IMR-90 (cell line): ENCODE data around the gene WLS. TPM values are rescaled to one million over a fixed set of nuclear protein-coding genes. Genes with fewer than 3 reads are reported as not detected.
A peak's percentile ranks its signal among the peaks of the same experiment; 100 is the strongest.

Experiments
- ATAC-seq: fragments of 200-7000 bp; cut with Tn5 transposase; 2 replicates; pipeline ENCODE4 v1.9.1; 2020; ENCODE audit warnings: low read depth, mild to moderate bottlenecking, moderate library complexity
- BruUV-seq: library from RNA; stranded (reverse); fragments of 400-500 nt; replicated peaks from 2 replicates; lab custom pipeline; 2021; lab: Mats Ljungman, UMichigan
- CTCF ChIA-PET: fragments of 300-600 bp; formaldehyde crosslinking; extraction: SDS; loops from one replicate; lab custom pipeline; 2021; ENCODE audit warnings: antibody characterized with exemption; lab: Yijun Ruan, JAX
- POLR2A ChIA-PET: fragments of 300-600 bp; sonication (Branson Sonifier 250); formaldehyde crosslinking; loops from one replicate; lab custom pipeline; 2022; ENCODE audit warnings: antibody characterized with exemption; ENCODE audit not compliant: unreplicated experiment; lab: Charles Lee
- DNase-seq: peaks from one replicate; pipeline ENCODE4 v3.0.0; 2013
- H2AFZ ChIP-seq: replicated peaks from 2 replicates; pipeline ENCODE3; 2013; ENCODE audit warnings: low read length, mild to moderate bottlenecking; ENCODE audit not compliant: poor library complexity
- H2AK5ac ChIP-seq: 2 replicates; pipeline ENCODE4 v1.6.1; 2013; ENCODE audit warnings: low read depth, low read length, inconsistent platforms
- H2AK9ac ChIP-seq: replicated peaks from 2 replicates; pipeline ENCODE3; 2013; ENCODE audit warnings: mild to moderate bottlenecking, low read depth, low read length, moderate library complexity; ENCODE audit not compliant: poor library complexity
- H2BK120ac ChIP-seq: 2 replicates; pipeline ENCODE4 v1.6.1; 2013; ENCODE audit warnings: low read depth, low read length, inconsistent platforms
- H2BK15ac ChIP-seq: 3 replicates; pipeline ENCODE4 v1.6.1; 2013; ENCODE audit warnings: low read depth, low read length, inconsistent platforms
- H2BK20ac ChIP-seq: 2 replicates; pipeline ENCODE4 v1.6.1; 2013; ENCODE audit warnings: low read depth, mild to moderate bottlenecking, inconsistent platforms, low read length, moderate library complexity
- H2BK5ac ChIP-seq: 2 replicates; pipeline ENCODE4 v1.6.1; 2013; ENCODE audit warnings: mild to moderate bottlenecking, low read depth, low read length, inconsistent platforms; ENCODE audit not compliant: poor library complexity, severe bottlenecking
- H3K14ac ChIP-seq: replicated peaks from 2 replicates; pipeline ENCODE4 v1.6.1; 2013; ENCODE audit warnings: low read depth, low read length, inconsistent platforms
- H3K18ac ChIP-seq: 2 replicates; pipeline ENCODE4 v1.6.1; 2013; ENCODE audit warnings: low read depth, low read length, control low read depth
- H3K23ac ChIP-seq: 2 replicates; pipeline ENCODE4 v1.6.1; 2013; ENCODE audit warnings: low read depth, low read length, inconsistent platforms
- H3K27ac ChIP-seq: 2 replicates; pipeline ENCODE4 v1.5.1; 2013; ENCODE audit warnings: mild to moderate bottlenecking, control low read depth, low read length; ENCODE audit not compliant: insufficient read depth
- H3K27me3 ChIP-seq: 2 replicates; pipeline ENCODE4 v1.6.1; 2013; ENCODE audit warnings: low read length; ENCODE audit not compliant: control insufficient read depth, insufficient read depth
- H3K36me3 ChIP-seq: 2 replicates; pipeline ENCODE4 v1.6.1; 2013; ENCODE audit warnings: low read length, mixed read lengths; ENCODE audit not compliant: control insufficient read depth, insufficient read depth
- H3K4ac ChIP-seq: 2 replicates; pipeline ENCODE4 v1.6.1; 2013; ENCODE audit warnings: low read depth, low read length, inconsistent platforms
- H3K4me1 ChIP-seq: 2 replicates; pipeline ENCODE4 v1.6.1; 2013; ENCODE audit warnings: low read length, mixed read lengths; ENCODE audit not compliant: control insufficient read depth, insufficient read depth
- H3K4me2 ChIP-seq: 2 replicates; pipeline ENCODE4 v1.6.1; 2013; ENCODE audit warnings: low read depth, mild to moderate bottlenecking, control low read depth, low read length, moderate library complexity
- H3K4me3 ChIP-seq: 2 replicates; pipeline ENCODE4 v1.5.1; 2013; ENCODE audit warnings: low read depth, mild to moderate bottlenecking, control low read depth, low read length, moderate library complexity; ENCODE audit not compliant: insufficient read depth
- H3K56ac ChIP-seq: 2 replicates; pipeline ENCODE4 v1.6.1; 2013; ENCODE audit warnings: low read length, inconsistent platforms; ENCODE audit not compliant: insufficient read depth; ENCODE audit errors: extremely low read depth
- H3K79me1 ChIP-seq, 2 experiments: 2 replicates each; pipeline ENCODE4 v1.6.1; 2013; ENCODE audit warnings: low read length in 2 of 2, inconsistent platforms in 1 of 2, low read depth in 1 of 2
- H3K9ac ChIP-seq: 2 replicates; pipeline ENCODE4 v1.6.1; 2013; ENCODE audit warnings: low read depth, low read length, control low read depth
- H3K9me1 ChIP-seq: 2 replicates; pipeline ENCODE4 v1.6.1; 2013; ENCODE audit warnings: low read length, inconsistent platforms; ENCODE audit not compliant: insufficient read depth
- H3K9me3 ChIP-seq: 2 replicates; pipeline ENCODE4 v1.6.1; 2013; ENCODE audit warnings: low read length; ENCODE audit not compliant: control insufficient read depth, insufficient read depth
- H4K20me1 ChIP-seq: 2 replicates; pipeline ENCODE4 v1.6.1; 2013; ENCODE audit warnings: low read length, inconsistent platforms; ENCODE audit not compliant: insufficient read depth
- H4K5ac ChIP-seq: 2 replicates; pipeline ENCODE4 v1.6.1; 2013; ENCODE audit warnings: mild to moderate bottlenecking, low read depth, low read length, control low read depth
- H4K8ac ChIP-seq, 2 experiments: 2 replicates each; pipeline ENCODE4 v1.6.1; 2013; ENCODE audit warnings: low read depth in 2 of 2, low read length in 2 of 2, control low read depth in 1 of 2, inconsistent platforms in 1 of 2
- H4K91ac ChIP-seq: 2 replicates; pipeline ENCODE4 v1.6.1; 2013; ENCODE audit warnings: low read depth, low read length, inconsistent platforms; ENCODE audit not compliant: insufficient read depth
- BHLHE40 ChIP-seq: fragments of 150-350 bp; IDR thresholded peaks from 2 replicates; pipeline ENCODE4 v1.6.1; 2016; ENCODE audit warnings: mild to moderate bottlenecking, low read depth, low read length
- CHD1 ChIP-seq: IDR thresholded peaks from 2 replicates; pipeline ENCODE4 v1.6.1; 2012; ENCODE audit warnings: low read depth, low read length, improper control_type of control experiment
- CTCF ChIP-seq: conservative IDR thresholded peaks from 2 replicates; pipeline ENCODE4 v1.5.1; 2012; ENCODE audit warnings: mild to moderate bottlenecking, low read depth, low read length, improper control_type of control experiment
- ELK1 ChIP-seq: fragments of 150-350 bp; IDR thresholded peaks from 2 replicates; pipeline ENCODE4 v1.6.1; 2016; ENCODE audit warnings: low read depth, mild to moderate bottlenecking, low read length, moderate library complexity, borderline replicate concordance
- FOS ChIP-seq: fragments of 150-350 bp; IDR thresholded peaks from 2 replicates; pipeline ENCODE4 v1.6.1; 2016; ENCODE audit warnings: low read depth, low read length
- MAFK ChIP-seq: IDR thresholded peaks from 2 replicates; pipeline ENCODE4 v1.6.1; 2012; ENCODE audit warnings: low read depth, low read length, improper control_type of control experiment
- MAZ ChIP-seq: IDR thresholded peaks from 2 replicates; pipeline ENCODE4 v1.6.1; 2012; ENCODE audit warnings: low read depth, mild to moderate bottlenecking, low read length, improper control_type of control experiment, moderate library complexity, borderline replicate concordance
- MXI1 ChIP-seq: IDR thresholded peaks from 2 replicates; pipeline ENCODE4 v1.6.1; 2012; ENCODE audit warnings: low read depth, mild to moderate bottlenecking, low read length, moderate library complexity, borderline replicate concordance
- NFE2L2 ChIP-seq: fragments of 150-350 bp; IDR thresholded peaks from 2 replicates; pipeline ENCODE4 v1.6.1; 2016; ENCODE audit warnings: low read depth, mild to moderate bottlenecking, low read length
- POLR2A ChIP-seq: IDR thresholded peaks from 2 replicates; pipeline ENCODE4 v1.6.1; 2012; ENCODE audit warnings: mild to moderate bottlenecking, low read depth, low read length
- RAD21 ChIP-seq: IDR thresholded peaks from 2 replicates; pipeline ENCODE4 v1.6.1; 2012; ENCODE audit warnings: low read length, improper control_type of control experiment
- RCOR1 ChIP-seq: IDR thresholded peaks from 2 replicates; pipeline ENCODE4 v1.6.1; 2012; ENCODE audit warnings: mild to moderate bottlenecking, low read length, improper control_type of control experiment; ENCODE audit not compliant: insufficient replicate concordance
- RFX5 ChIP-seq: IDR thresholded peaks from 2 replicates; pipeline ENCODE4 v1.8.0; 2012; ENCODE audit warnings: low read depth, mild to moderate bottlenecking, low read length, moderate library complexity
- SMC3 ChIP-seq: fragments of 150-350 bp; IDR thresholded peaks from 2 replicates; pipeline ENCODE4 v1.6.1; 2016; ENCODE audit warnings: low read depth, mild to moderate bottlenecking, antibody characterized with exemption, low read length, moderate library complexity
- USF2 ChIP-seq: fragments of 150-350 bp; IDR thresholded peaks from 2 replicates; pipeline ENCODE4 v1.6.1; 2017; ENCODE audit warnings: mild to moderate bottlenecking, antibody characterized with exemption, low read length, low read depth
- WGBS, 2 experiments: methylation state at CpG; one replicate each; pipeline versions ENCODE4 v1.1.5 to v1.1.7; 2013; ENCODE audit warnings: missing lambda C conversion rate in 2 of 2; ENCODE audit not compliant: insufficient read length in 1 of 2; ENCODE audit errors: extremely low coverage in 2 of 2; 5-methylcytosine and 5-hydroxymethylcytosine counted together
- dilution Hi-C: fragments of 300-500 bp; cut with HindIII; formaldehyde crosslinking; loops from one replicate; pipeline ENCODE4 v1.14.3; 2018; ENCODE audit warnings: low sequenced_read_pairs; ENCODE audit not compliant: unreplicated experiment
- in situ Hi-C: fragments of 300-500 bp; cut with MboI; formaldehyde crosslinking; loops from 3 replicates; pipeline ENCODE4 v1.14.3; 2019; ENCODE audit warnings: low sequenced_read_pairs, inconsistent platforms, mixed read lengths
- intact Hi-C: fragments of 100-400 bp; cut with micrococcal nuclease; formaldehyde crosslinking; loops from 2 replicates; pipeline ENCODE4 v1.10.0; 2022
- polyA plus RNA-seq, 3 experiments: library from polyadenylated mRNA; depleted of rRNA; stranded (reverse); fragments of >200 nt; gene quantifications; 2 replicates each; pipeline ENCODE4 v1.2.3, GENCODE V29; 2012; ENCODE audit warnings: low replicate concordance in 1 of 3
- total RNA-seq: library from RNA; depleted of rRNA; stranded (reverse); fragments of >200 nt; gene quantifications from 2 replicates; pipeline ENCODE4 v1.2.3, GENCODE V29; 2012

The WLS gene
- total and polyA plus RNA-seq, 2 of the 4 experiments (the other 2 are of a cell fraction) = 152 to 157 TPM

- peak overlapping the region; percentile 40 for H3K56ac ChIP-seq
- H3K4me1 ChIP-seq = peaks cover 12% of the 10 kb centered on the region
- peak overlapping the region; percentile 90 for H3K27ac ChIP-seq
- peak overlapping the region; percentile 89 for H3K18ac ChIP-seq
- peak overlapping the region; percentile 75 for H2AK5ac ChIP-seq
- H3K4ac ChIP-seq = peak overlapping the region; percentile 78
- peak overlapping the region; percentile 83 for H2BK15ac ChIP-seq
- peak overlapping the region; percentile 97 for H2BK5ac ChIP-seq
- peaks cover 22 to 45% of the 10 kb centered on the region in 2 experiments for H3K79me1 ChIP-seq
- no TSS peak for BruUV-seq
- peaks cover 3% of the 10 kb centered on the region; the same call in 1 of the 2 replicates for H3K9me3 ChIP-seq
- peak overlapping the region; percentile 21; the same call in 1 of the 2 replicates for H3K14ac ChIP-seq
- H4K8ac ChIP-seq = peak overlapping the region; percentile 16 to 36; a peak in 3 of 4 replicates
- peaks cover 10% of the 10 kb centered on the region; the same call in 1 of the 2 replicates for H3K9me1 ChIP-seq
- peak overlapping the region; percentile 28 for H2BK20ac ChIP-seq
- H3K36me3 ChIP-seq = peaks cover 23% of the 10 kb centered on the region
- peak overlapping the region; percentile 15; the same call in 1 of the 2 replicates for H3K23ac ChIP-seq
- intact Hi-C loops = no loop called here
- peak overlapping the region; percentile 51 for H3K9ac ChIP-seq
- CTCF ChIA-PET = no interaction called here
- H4K20me1 ChIP-seq = peaks cover 4% of the 10 kb centered on the region; the same call in 1 of the 2 replicates
- peak overlapping the region; percentile 98 for H4K5ac ChIP-seq
- peak overlapping the region; percentile 56 for H4K91ac ChIP-seq
- dilution Hi-C loops = no loop called here
- no peak overlapping the region for H2AK9ac ChIP-seq
- peak overlapping the region; percentile 33; the same call in 1 of the 2 replicates for H2BK120ac ChIP-seq
- WGBS, 2 experiments = no CpG with 5 or more reads among the region's 3 CpGs
- ATAC-seq (peak; percentile 88), DNase-seq (peak; percentile 91)
- no peaks in the 10 kb centered on the region for H3K27me3 ChIP-seq
- no peak overlapping the region for H3K4me3 ChIP-seq
- peak overlapping the region; percentile 83 for H3K4me2 ChIP-seq
- H2AFZ ChIP-seq = no peak overlapping the region
- in situ Hi-C loops = no loop called here
- POLR2A ChIA-PET = no interaction called here
- TF ChIP-seq MAZ (0 out of 2 replicates have a peak, but pooled peaks have one; percentile 19), POLR2A (no peak), MXI1 (no peak), RFX5 (no peak), RCOR1 (peak; percentile 17), USF2 (peak; percentile 21; the same call in 1 of the 2 replicates), CTCF (no peak), CHD1 (no peak), NFE2L2 (no peak), BHLHE40 (0 out of 2 replicates have a peak, but pooled peaks have one; percentile 11), MAFK (no peak), SMC3 (no peak), ELK1 (no peak), FOS (peak; percentile 68), RAD21 (no peak)
Observed at GRCh38 chr1:68188060-68188538, 44.2 kb downstream of the WLS start.
